Anterior cingulate cortex (tissue), 58 donors: Measurements from ENCODE around the gene PSORS1C1.
"Not testable (repeated sequence)": the region's sequence is repeated elsewhere in the genome, so short reads cannot be mapped to it uniquely, and the experiment has no call there.

ENCODE experiments used
- DNase-seq, 58 donors: peaks; one replicate each; lab custom pipeline; 2025; lab: John Stamatoyannopoulos, UW

PSORS1C1 gene

DNA sequence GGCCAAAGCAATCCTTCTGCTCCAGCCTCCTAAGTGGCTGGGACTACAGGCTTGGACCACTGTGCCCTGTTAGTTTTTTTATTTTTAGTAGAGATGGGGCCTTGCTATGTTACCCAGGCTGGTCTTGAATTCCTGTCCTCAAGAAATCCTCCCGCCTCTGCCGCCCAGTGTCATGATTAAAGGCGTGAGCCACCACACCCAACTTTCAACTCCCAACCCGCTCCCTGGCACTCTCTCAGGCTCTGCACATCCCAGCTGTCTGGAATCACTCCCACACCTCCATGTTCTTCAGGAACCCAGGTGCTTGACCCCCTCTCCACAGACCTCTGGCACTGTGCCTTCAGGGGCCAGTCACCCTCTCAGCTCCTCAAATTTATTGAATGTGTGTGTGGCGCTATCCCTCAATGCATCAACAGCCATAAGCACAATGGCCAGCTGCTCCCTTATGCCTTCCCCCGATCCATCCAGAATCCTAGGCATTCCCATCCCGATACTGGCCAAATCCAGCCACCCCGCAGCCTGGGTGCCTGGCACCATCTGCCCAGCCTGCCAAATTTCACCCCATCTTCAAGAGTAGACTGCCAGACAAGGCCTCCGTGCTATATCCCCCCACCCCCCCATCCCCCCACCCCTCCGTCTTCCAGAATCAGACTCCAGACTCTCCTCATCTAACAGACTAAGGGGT, 56.5 kb downstream of the PSORS1C1 start:
- DNase-seq: no peak

DNA sequence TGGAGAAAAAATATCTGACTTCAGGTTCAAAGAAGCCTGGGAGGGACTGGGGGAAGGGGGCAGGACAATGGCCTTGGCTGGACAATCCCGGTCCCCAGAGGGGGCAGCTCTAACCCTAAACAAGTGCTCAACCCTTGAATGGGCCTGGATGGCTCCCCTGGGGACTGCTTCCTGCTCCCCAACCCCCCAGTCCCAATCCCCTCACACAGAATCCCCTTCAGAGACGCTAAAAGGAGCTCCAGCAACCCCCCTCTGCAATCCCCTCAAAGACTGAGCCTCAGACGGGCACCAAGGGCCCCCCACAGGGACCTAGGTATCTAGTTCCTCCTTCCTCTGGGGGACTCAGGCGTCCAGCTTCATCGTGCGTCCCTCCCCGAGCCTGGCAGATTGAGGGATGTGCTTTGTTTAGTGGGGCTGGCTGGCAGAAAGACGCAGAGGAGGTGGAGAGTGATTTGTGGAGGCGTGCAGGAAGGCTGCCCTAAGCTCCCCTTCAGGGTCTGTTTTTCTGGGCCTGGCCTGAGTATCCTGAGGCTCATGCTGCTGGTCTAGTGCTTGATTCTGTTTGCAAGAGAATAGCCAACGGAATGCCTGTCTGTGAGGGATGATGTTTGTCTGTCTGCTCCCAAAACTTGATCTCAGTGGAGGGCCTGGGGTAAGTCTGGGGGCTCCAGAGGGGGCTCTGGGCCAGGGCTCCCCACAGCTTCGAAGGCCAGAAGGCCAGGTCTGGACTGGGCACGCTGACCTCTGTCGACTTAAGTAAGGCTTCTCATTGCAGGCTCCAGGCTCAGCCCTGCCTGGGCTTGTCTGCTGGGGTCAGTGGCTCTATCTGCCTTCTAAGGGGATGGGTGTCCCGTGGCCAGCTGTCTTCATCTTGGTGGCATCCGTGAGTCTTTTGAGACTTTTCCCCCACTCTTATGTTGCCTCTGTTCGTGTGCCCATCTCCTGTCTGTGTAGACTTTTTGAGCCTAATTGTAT, 57.6 kb downstream of the PSORS1C1 start:
- no peak for DNase-seq

DNA sequence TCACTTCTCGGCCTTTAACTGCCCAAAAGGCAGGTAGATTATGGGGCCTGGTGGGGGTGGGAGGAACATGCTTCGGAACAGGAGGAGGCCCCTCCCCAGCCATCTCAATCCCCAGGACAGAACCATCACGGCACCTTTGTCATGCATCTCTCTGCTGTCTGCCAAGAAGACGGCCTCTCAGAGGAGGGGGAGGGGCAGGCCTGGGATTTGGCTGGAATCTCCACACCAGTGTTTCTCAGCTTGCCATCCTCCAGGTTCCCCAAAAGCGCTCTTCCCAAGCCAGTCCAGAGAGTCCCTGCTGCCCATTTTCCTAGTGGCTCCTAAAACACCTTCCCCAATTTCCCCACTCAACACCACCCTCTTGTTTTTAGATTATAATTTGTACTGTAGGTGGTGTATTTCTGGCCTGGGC, 58.4 kb downstream of the PSORS1C1 start:
- DNase-seq: no peak

DNA sequence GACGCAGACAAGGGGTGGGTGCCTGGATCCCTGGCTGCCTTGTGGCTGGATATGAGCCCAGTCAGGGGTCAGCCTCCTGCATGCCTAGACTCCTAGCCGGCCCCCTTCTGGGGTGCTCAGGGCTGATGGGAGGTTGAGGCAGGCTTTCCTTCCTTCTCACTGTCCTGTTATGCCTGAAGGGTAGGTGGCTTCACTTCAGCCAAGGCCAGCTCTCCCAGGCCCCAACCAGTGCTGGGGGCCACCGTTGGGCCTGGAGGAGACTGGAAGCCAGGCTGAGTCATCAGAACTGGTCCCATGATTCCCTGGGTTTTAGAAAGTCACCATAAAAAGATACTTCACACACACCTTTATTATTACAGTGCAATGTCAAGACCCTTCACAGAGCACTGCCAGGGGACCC, 58.8 kb downstream of the PSORS1C1 start:
- DNase-seq: no peak

DNA sequence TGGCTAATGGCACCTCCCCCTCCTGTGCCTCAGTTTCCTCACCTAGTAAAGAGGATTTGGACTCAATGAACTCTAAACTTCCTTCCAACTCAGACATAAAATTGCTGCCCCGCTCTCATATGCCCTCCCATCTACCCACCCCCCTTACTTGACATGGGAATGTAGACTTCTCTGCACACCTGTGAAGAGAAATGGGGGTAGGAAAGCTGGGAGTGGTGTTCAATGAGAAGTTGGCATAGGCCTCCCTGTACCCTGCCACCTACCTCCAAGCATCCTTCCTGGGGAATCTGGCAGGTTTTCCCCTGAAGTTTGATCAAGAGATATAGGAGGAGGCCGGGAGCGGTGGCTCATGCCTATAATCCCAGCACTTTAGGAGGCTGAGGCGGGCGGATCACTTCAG, 59.8 kb downstream of the PSORS1C1 start:
- DNase-seq: no peak

DNA sequence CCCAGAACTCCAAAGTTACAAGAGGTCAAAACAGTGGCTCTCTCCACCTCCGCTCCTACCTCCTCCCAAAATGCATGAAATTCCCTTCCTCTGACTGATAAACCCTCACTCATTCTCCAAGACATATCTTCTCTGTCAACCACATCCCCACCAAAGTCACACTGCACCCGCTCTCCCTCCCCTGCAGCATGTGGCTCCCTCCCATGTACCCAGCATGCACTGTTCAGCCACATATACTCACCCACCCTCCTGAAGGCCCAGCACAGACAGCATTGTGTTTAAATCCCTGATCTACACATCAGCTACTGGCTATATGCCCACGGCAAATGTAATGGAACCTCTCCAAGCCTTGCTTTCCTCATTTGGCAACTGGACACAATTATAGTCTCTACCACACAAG, 61.4 kb downstream of the PSORS1C1 start:
- peak in 14 of 58 donors; percentile 2 to 45 (median 16) for DNase-seq

DNA sequence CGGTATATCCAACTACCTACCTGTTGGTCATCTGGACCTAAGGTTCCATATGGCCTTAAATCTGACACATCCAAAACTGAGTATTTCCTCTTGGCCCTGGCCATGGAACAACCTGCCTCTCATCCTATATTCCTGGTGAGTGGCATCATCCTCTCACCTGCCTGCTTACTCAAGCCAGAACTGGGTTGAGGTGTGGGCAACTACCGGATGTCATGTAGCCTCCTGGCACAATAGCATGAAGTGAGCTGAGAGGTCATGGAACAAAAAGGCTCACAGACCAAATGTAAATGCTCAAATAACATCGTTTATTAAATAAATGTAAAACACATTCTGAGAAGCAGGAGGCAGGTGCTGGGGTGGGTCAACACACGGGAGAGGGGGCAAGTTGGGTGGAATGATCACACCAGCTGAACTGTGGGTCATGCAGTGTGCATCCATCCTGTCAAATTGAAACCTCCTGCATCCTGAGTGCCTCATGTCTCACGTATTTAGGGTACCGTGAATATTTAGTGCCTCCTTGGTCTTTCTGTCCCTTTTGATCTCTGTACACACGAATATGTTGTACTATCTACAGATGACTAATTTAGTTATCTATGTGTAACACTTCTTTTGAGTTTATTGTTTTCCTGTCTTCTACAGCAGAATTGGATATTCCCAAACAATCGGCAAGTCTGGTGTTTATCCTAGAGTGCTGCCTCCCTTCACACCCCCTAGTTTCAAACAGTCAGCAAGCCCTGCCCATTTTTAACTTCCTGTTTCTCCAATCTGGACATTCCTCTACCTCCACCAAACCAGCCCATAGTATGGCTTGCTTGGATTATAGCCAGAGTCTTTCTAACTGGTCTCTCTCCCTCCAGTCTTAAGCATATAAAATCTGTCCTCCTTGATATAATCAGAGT, 63.8 kb downstream of the PSORS1C1 start:
- no peak for DNase-seq

DNA sequence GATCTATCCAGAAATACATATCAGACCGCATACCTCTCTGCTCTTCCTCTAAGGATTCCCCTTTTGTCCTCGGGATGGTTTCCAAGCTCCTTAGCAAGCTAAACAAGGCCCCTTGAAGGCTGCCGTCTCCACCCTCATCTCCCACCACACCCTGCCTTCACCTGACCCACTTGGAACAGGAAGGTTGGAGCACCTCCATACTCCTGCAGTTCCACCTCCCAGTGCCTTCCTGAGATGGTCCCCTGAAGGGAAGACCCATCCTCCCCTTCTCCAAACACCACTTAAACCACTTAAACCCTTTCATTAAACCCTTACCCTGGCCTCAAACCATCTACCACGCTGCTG, 64.4 kb downstream of the PSORS1C1 start:
- no peak for DNase-seq

DNA sequence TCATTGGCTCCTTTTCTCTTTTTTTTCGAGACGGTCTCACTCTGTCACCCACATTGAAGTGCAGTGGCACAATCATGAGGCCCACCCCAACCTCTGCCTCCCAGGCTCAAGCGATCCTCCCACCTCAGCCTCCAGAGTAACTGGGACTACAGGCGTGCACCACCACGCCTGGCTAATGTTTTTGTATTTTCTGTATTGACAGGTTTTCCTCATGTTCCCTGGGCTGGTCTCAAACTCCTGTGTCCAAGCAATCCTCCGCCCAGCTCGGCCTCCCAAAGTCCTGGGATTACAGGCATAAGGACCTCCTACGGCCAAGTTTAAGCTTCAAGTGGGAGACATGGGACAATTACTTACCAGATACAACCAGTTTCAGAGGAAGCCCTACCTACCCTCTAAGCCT, 65.3 kb downstream of the PSORS1C1 start:
- no peak for DNase-seq

DNA sequence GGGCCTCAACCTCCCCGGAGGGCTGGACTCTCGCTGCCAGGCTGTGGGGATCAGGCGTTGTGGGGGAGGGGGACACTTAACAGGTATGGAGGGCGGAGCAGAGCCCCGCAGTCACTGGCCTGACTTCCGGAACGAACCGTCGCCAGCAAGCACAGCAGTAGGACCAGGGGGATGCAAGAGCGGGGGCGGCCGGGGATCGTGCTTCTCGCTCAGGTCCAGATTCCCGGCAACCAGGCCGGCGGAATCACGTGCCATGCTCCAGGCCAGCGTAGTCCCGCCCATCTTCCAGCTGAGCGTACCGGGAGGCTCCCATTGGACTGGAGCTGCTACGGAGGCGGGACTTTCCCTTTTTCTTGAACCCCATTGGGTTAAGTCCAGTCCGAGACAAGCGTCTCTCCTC, 65.9 kb downstream of the PSORS1C1 start:
- DNase-seq: peak in 33 of 58 donors; percentile 6 to 73 (median 33)

DNA sequence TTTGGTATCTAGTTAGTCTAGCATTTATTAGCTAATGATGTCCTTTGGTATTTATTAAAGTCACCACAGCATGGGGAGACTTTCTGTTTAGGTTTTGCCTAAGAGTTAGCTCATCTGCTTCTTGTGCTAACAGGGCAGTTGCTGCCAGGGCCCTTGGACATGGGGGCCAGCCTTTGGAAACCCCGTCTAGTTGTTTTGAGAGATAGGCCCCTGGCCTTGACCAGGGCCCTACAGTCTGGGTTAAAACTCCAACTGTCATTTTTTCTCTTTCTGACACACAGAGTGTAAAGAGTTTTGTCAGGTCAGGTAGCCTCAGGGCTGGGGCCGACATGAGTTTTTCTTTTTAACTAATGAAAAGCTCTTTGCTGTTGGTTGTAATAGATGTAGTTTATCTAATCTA, 68.7 kb downstream of the PSORS1C1 start:
- DNase-seq: not testable (repeated sequence)

DNA sequence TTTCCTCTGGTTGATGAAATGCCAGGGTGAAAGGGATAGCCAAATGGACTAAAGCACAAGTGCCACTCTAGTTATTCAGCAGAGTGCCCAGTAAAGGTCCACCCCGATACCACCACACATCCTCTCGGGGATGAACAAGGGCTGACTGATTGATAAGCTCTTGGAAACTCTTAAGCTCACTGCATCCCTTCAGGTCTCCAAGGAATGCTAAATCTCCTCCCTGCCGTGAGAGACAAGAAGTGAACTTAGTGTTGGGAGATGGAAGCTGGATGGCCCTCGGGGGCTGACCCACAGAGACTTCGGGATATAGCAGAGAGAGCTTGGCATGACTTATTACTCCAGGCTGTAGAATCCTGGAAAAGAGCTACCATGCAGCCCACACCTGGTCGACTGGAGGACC, 69.3 kb downstream of the PSORS1C1 start:
- not testable (repeated sequence) for DNase-seq

DNA sequence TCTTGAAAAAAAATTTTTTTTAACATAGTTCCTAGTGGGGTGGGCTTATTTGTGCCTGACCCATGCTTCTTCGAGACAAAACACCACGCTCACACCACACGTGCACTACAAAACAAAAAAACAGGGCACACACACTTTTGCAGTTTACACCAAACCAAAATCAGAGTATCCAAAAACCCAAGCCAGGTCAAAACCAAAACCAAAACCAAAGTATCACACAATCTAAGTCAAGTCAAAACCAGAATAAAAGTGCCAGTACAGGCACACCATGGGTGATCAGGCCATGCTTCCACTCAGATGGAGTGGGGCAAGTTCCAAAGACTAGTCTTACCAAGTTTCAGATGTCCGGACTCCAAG, 71.1 kb downstream of the PSORS1C1 start:
- not testable (repeated sequence) for DNase-seq

DNA sequence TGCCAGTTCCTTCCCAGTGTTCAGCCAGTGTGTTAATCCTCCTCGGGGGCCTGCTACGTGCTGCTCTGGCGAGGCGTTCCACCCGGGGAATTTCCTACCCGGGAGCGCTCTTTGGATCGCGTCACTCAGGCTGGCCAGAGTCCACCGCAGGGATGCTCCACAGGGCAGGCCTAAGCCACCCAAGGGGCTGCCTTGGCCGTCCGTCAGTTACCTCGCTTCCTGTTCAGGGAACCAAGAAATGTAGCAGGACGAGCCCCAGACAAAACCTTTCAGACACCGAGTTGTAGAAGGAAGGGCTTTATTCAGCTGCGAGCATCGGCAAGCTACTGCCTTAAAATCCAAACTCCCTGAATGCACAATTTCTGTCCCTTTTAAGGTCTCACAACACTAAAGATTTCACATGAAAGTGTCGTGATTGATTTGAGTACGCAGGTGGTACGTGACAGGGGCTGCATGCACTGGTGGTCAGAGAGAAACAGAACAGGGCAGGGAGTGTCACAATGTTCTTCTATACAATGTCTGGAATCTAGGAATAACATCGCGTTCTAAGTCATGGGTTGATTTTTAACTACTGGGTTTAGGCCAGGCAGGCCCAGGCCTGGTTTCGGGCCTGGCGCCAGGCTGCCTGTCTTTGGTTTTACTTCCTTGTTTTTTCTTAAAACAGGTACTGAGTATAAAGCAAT, 71.6 kb downstream of the PSORS1C1 start:
- no peak for DNase-seq

DNA sequence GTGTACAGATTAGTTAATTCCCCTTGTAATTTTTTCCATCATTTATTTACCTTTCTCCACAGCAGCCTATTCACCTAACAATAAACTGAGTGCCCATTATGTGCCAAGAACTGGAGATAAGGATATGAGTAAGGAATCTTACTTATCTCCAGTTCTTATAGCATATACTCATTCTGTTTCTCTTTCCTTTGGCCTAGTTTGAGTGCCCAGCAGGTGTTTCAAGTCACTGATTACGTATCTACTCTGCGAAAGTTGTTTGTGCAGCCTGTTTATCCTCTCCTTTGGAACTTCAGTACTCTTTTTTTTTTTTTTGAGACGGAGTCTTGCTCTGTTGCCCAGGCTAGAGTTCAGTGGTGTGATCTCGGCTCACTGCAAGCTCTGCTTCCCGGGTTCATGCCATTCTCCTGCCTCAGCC, 73.2 kb downstream of the PSORS1C1 start:
- no peak for DNase-seq

DNA sequence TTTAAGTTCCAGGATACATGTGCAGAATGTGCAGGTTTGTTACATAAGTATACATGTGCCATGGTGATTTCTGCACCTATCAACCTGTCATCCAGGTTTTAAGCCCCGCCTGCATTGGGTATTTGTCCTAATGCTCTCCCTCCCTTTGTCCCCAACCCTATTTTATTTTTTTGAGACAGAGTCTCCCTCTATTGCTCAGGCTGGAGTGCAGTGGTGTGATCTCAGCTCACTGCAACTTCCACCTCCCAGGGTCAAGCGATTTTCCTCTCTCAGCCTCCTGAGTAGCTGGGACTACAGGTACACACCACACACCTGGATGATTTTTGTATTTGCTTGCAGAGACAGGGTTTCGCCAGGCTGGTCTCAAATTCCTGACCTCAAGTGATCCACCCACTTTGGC, 74.6 kb downstream of the PSORS1C1 start:
- DNase-seq: not testable (repeated sequence)
